Measurements from ENCODE around the gene GIT2.

Gene GIT2

GRCh38 chr12:109920261-109920780 is 75.8 kb downstream of the GIT2 start:
- no peak for ATAC-seq
- no peak for TF ChIP-seq RARB (CRISPR knock-in tag; IDR thresholded peaks at IDR 0.05)
- TF ChIP-seq, protein P1, sequence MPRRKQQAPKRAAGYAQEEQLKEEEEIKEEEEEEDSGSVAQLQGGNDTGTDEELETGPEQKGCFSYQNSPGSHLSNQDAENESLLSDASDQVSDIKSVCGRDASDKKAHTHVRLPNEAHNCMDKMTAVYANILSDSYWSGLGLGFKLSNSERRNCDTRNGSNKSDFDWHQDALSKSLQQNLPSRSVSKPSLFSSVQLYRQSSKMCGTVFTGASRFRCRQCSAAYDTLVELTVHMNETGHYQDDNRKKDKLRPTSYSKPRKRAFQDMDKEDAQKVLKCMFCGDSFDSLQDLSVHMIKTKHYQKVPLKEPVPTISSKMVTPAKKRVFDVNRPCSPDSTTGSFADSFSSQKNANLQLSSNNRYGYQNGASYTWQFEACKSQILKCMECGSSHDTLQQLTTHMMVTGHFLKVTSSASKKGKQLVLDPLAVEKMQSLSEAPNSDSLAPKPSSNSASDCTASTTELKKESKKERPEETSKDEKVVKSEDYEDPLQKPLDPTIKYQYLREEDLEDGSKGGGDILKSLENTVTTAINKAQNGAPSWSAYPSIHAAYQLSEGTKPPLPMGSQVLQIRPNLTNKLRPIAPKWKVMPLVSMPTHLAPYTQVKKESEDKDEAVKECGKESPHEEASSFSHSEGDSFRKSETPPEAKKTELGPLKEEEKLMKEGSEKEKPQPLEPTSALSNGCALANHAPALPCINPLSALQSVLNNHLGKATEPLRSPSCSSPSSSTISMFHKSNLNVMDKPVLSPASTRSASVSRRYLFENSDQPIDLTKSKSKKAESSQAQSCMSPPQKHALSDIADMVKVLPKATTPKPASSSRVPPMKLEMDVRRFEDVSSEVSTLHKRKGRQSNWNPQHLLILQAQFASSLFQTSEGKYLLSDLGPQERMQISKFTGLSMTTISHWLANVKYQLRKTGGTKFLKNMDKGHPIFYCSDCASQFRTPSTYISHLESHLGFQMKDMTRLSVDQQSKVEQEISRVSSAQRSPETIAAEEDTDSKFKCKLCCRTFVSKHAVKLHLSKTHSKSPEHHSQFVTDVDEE (CRISPR knock-in tag; IDR thresholded peaks at IDR 0.05): no peak
- no peak for TF ChIP-seq POU6F1 (CRISPR knock-in tag; IDR thresholded peaks at IDR 0.05; ENCODE audit: borderline replicate concordance, low read depth)
- TF ChIP-seq ZNF70 (CRISPR knock-in tag; IDR thresholded peaks at IDR 0.05): no peak
- no peak for TF ChIP-seq CSDC2 (CRISPR knock-in tag; IDR thresholded peaks at IDR 0.05)
- no peak for TF ChIP-seq ZFP30 (CRISPR knock-in tag; IDR thresholded peaks at IDR 0.05)
- TF ChIP-seq PPARA (CRISPR knock-in tag; IDR thresholded peaks at IDR 0.05; ENCODE audit: borderline replicate concordance): no peak
- no peak for TF ChIP-seq ZFP3 (CRISPR knock-in tag; IDR thresholded peaks at IDR 0.05)
- TF ChIP-seq, protein P2, sequence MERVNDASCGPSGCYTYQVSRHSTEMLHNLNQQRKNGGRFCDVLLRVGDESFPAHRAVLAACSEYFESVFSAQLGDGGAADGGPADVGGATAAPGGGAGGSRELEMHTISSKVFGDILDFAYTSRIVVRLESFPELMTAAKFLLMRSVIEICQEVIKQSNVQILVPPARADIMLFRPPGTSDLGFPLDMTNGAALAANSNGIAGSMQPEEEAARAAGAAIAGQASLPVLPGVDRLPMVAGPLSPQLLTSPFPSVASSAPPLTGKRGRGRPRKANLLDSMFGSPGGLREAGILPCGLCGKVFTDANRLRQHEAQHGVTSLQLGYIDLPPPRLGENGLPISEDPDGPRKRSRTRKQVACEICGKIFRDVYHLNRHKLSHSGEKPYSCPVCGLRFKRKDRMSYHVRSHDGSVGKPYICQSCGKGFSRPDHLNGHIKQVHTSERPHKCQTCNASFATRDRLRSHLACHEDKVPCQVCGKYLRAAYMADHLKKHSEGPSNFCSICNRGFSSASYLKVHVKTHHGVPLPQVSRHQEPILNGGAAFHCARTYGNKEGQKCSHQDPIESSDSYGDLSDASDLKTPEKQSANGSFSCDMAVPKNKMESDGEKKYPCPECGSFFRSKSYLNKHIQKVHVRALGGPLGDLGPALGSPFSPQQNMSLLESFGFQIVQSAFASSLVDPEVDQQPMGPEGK (CRISPR knock-in tag; IDR thresholded peaks at IDR 0.05; ENCODE audit: borderline replicate concordance): no peak
- no peak for TF ChIP-seq SNAI2 (CRISPR knock-in tag; IDR thresholded peaks at IDR 0.05)
- TF ChIP-seq ZC3H10 (CRISPR knock-in tag; IDR thresholded peaks at IDR 0.05): no peak
- no peak for TF ChIP-seq BACH2 (CRISPR knock-in tag; IDR thresholded peaks at IDR 0.05; ENCODE audit: borderline replicate concordance)
- TF ChIP-seq CREB5 (CRISPR knock-in tag; IDR thresholded peaks at IDR 0.05; ENCODE audit: low read depth): no peak
- no peak for TF ChIP-seq ARNTL (CRISPR knock-in tag; IDR thresholded peaks at IDR 0.05; ENCODE audit: borderline replicate concordance, low read depth)
- no peak for TF ChIP-seq OSR1 (CRISPR knock-in tag; IDR thresholded peaks at IDR 0.05)
- TF ChIP-seq ZNF565 (CRISPR knock-in tag; conservative IDR thresholded peaks at IDR 0.05; ENCODE audit: low read depth): no peak
- TF ChIP-seq TOX (CRISPR knock-in tag; IDR thresholded peaks at IDR 0.05; ENCODE audit: borderline replicate concordance): no peak

DNA sequence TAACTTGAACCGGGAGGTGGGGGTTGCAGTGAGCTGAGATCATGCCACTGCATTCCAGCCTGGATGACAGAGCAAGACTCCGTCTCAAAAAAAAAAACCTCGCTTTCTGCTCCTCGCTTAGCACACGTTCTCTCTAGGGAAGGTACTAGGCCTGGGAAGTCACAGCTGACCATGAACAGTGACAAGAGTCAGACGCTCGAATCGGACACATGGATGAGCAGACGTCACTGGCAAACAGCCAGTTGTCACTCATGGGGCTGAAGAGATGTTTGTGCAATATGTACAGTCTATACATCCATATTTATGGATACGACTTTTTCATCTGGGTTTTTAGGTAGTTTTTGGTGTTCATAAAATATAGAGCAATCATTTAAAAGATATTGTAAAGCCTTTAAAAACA is 76.7 kb downstream of the GIT2 start:
- no peak for TF ChIP-seq ZC3H10 (CRISPR knock-in tag; IDR thresholded peaks at IDR 0.05)
- no peak for TF ChIP-seq ZFP30 (CRISPR knock-in tag; IDR thresholded peaks at IDR 0.05)
- TF ChIP-seq CSRNP3 (CRISPR knock-in tag; IDR thresholded peaks at IDR 0.05): no peak
- TF ChIP-seq BACH2 (CRISPR knock-in tag; IDR thresholded peaks at IDR 0.05; ENCODE audit: borderline replicate concordance): no peak
- TF ChIP-seq SNAI2 (CRISPR knock-in tag; IDR thresholded peaks at IDR 0.05): no peak
- no peak for TF ChIP-seq ZNF8 (CRISPR knock-in tag; IDR thresholded peaks at IDR 0.05)
- TF ChIP-seq ZNF70 (CRISPR knock-in tag; IDR thresholded peaks at IDR 0.05): no peak
- ATAC-seq: no peak

DNA sequence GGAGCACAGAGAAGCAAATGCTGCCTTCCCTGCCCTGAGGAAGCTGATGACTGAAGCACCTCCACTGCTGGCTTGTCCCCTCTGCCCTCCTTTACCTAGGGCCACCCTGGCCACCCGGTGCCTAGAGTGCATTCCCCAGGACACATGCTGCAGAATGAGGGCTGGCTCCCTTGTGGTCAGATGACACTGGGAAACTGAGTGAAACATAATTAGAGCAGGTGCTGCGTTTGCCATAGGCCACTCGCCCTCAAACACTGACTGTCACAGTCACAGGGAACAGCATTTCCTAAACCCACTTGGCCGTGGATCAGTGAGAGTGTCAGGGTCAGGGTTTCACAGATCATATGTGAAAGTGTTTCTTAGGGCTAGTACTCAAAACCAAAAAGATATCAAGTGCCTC is 80.1 kb downstream of the GIT2 start:
- no peak for ATAC-seq
- TF ChIP-seq CSRNP3 (CRISPR knock-in tag; IDR thresholded peaks at IDR 0.05) (no peak), OSR1 (CRISPR knock-in tag; IDR thresholded peaks at IDR 0.05) (no peak), BACH2 (CRISPR knock-in tag; IDR thresholded peaks at IDR 0.05; ENCODE audit: borderline replicate concordance) (no peak), ZNF8 (CRISPR knock-in tag; IDR thresholded peaks at IDR 0.05) (no peak), ZC3H10 (CRISPR knock-in tag; IDR thresholded peaks at IDR 0.05) (no peak), ARNTL (CRISPR knock-in tag; IDR thresholded peaks at IDR 0.05; ENCODE audit: borderline replicate concordance, low read depth) (no peak), TOX (CRISPR knock-in tag; IDR thresholded peaks at IDR 0.05; ENCODE audit: borderline replicate concordance) (no peak), ISL1 (CRISPR knock-in tag; IDR thresholded peaks at IDR 0.05) (no peak), CSDC2 (CRISPR knock-in tag; IDR thresholded peaks at IDR 0.05) (no peak)
- TF ChIP-seq, protein P2 (CRISPR knock-in tag; IDR thresholded peaks at IDR 0.05; ENCODE audit: borderline replicate concordance): no peak
- TF ChIP-seq, protein P1 (CRISPR knock-in tag; IDR thresholded peaks at IDR 0.05): no peak

All from SK-N-SH treated with all-trans-retinoic acid at 6 μM for 48 hours (cell line).